Aorta (tissue), 5 donors: Measurements from ENCODE around the gene NTN5. TPM values are rescaled to one million over a fixed set of nuclear protein-coding genes. Genes with fewer than 3 reads are reported as not detected.

ENCODE experiments used
- ATAC-seq: fragments of 200-7000 bp; cut with Tn5 transposase; one replicate; pipeline ENCODE4 v1.9.1; 2022; ENCODE audit warnings: moderate library complexity; ENCODE audit not compliant: low FRiP score
- DNase-seq, 2 donors: peaks; one replicate each; pipeline ENCODE4 v3.0.0-alpha.2; 2020
- H3K27ac ChIP-seq, 2 donors: one replicate each; pipeline ENCODE4 v1.5.1; 2013; ENCODE audit warnings: low read length in 2 of 2, mild to moderate bottlenecking in 2 of 2, moderate library complexity in 2 of 2, control low read depth in 1 of 2, inconsistent platforms in 1 of 2, low read depth in 1 of 2
- H3K27me3 ChIP-seq, 2 donors: one replicate each; pipeline ENCODE4 v1.6.1; 2013; ENCODE audit warnings: control low read depth in 1 of 2, low read length in 1 of 2, mild to moderate bottlenecking in 1 of 2, moderate library complexity in 1 of 2; ENCODE audit not compliant: insufficient read depth in 2 of 2, control insufficient read depth in 1 of 2
- H3K36me3 ChIP-seq, 2 donors: one replicate each; pipeline ENCODE4 v1.6.1; 2013; ENCODE audit warnings: control low read depth in 1 of 2, low read length in 1 of 2, mild to moderate bottlenecking in 1 of 2; ENCODE audit not compliant: insufficient read depth in 2 of 2, control insufficient read depth in 1 of 2
- H3K4me1 ChIP-seq, 2 donors: one replicate each; pipeline ENCODE4 v1.6.1; 2013; ENCODE audit warnings: low read length in 2 of 2, control low read depth in 1 of 2, mild to moderate bottlenecking in 1 of 2, moderate library complexity in 1 of 2; ENCODE audit not compliant: insufficient read depth in 2 of 2, control insufficient read depth in 1 of 2
- H3K4me3 ChIP-seq, 2 donors: one replicate each; pipeline ENCODE4 v1.5.1; 2013; ENCODE audit warnings: low read length in 2 of 2, control low read depth in 1 of 2, mild to moderate bottlenecking in 1 of 2
- H3K9me3 ChIP-seq: one replicate; pipeline ENCODE4 v1.6.1; 2013; ENCODE audit warnings: mild to moderate bottlenecking, low read length; ENCODE audit not compliant: control insufficient read depth
- WGBS, 2 donors: extraction: QIAGEN DNeasy Blood & Tissue Kit; methylation state at CpG; one replicate each; pipeline ENCODE4 v1.1.7; 2013; 5-methylcytosine and 5-hydroxymethylcytosine counted together
- intact Hi-C, 2 donors: fragments of 100-400 bp; cut with DNase I; formaldehyde crosslinking; loops; one replicate each; pipeline versions ENCODE4 v1.14.2 to v1.15.0; 2022
- polyA plus RNA-seq, 2 donors: library from polyadenylated mRNA; stranded (reverse); fragments of 200-250 nt; gene quantifications; one replicate each; pipeline ENCODE4 v1.2.3, GENCODE V29; 2013
- total RNA-seq, 2 donors: library from RNA; stranded (reverse); fragmentation: NEBNext Ultra II Directional; extraction: Animal tissue kit (Norgen Biotek cat#: 25700); gene quantifications; one replicate each; pipeline ENCODE4 v1.2.1, GENCODE V29; 2021
- donor health status: healthy with polysubstance abuse.
- donor health status: Bipolar disorder and iron deficiency.
- donor health status: DM: no; HTN: no; CAD: no.
- donor health status: DM: no; HTN: no; CAD: no.
- donor health status: DM: yes; HTN: yes; CAD: no.

Gene NTN5
- total and polyA plus RNA-seq, 4 donors, result 0.52 to 2.0 (median 0.96) TPM; not detected in 1

DNA sequence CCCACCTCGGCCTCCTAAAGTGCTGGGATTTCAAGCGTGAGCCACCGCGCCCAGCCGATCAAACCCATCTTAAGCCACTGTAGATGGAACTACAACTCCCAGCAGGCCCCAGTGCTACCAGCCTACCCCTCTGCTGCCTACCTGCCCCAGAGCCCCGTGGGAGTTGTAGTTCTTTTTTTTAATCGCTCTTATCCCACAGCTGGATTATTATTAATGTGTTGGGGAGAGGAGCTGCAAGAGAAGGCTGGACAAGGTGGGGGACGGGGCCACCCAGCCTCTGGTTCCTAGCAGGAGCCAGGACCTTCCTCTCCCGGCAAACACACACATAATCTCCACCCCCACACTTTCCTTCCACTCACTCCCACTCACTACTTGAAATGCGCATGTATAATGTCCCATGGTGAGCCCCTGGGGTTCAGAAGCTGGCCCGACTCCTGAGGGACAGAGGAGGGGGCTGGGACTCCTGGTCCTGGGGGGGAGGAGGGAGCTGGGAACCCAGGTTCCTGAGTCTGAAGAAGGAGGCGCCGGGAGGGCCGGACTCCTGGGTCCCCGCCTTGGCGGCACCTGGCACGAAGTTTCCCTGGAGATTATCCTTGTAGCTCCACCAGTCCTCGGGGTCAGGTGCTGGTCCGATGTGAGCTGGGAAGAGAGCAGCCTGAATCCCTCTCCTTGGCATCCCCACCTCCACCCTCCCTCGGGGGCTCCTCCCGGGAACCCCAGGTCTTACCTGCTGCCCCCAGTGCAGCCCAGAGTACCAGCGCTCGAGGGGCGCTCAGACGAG lies 27.8 kb downstream of the NTN5 start:
- peak; percentile 87 for DNase-seq

DNA sequence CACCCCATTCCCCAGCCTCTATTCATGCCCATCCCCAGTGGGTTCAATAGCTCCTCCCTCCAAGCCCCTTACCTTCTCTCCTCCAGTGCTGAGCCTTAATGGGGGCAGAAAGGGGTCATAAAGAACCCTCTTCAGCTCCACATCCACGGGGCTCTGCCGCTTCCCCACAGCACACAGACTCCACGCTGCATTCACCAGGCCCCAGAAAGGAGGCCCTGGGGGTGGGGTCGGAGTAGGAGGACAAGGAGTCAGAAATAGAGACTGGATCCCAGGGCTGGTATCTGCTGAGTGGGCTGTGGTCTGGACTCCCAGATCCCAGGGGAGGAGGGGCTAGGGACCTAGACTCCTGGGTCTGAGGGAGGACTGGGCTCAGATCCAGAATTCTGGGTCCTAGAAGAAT lies 28.5 kb downstream of the NTN5 start:
- DNase-seq, result no peak
- no peak for ATAC-seq
- no peaks in the 10 kb centered on the region for H3K27me3 ChIP-seq
- H3K4me3 ChIP-seq, result no peak overlapping the region
- no peak overlapping the region for H3K27ac ChIP-seq
- no peaks in the 10 kb centered on the region for H3K9me3 ChIP-seq
- no peaks in the 10 kb centered on the region for H3K36me3 ChIP-seq
- intact Hi-C loops, result loop anchor here in 1 of 2 donors (10.0 kb wide), 2 partner anchors 200 to 330 kb away; no protein-coding TSS in a partner anchor
- peaks cover 0 to 3% of the 10 kb centered on the region in 2 donors for H3K4me1 ChIP-seq
- 63 to 75% methylated on average over 4 of the region's 4 CpGs for WGBS, 2 donors

More for the DNA sequence above, 27.8 kb downstream of the NTN5 start:
- 0 to 1% methylated on average over 25 of the region's 25 CpGs for WGBS, 2 donors
- no peaks in the 10 kb centered on the region for H3K9me3 ChIP-seq
- peaks cover 0 to 3% of the 10 kb centered on the region in 2 donors for H3K4me1 ChIP-seq
- H3K27me3 ChIP-seq, result no peaks in the 10 kb centered on the region
- peak overlapping the region in 1 of 2 donors; percentile 18 for H3K27ac ChIP-seq
- peak; percentile 90 for ATAC-seq
- intact Hi-C loops, result loop anchor here in 1 of 2 donors (5.0 to 10.0 kb wide), 3 partner anchors 72 to 330 kb away; partner anchors contain the start of gene MAMSTR
- peak overlapping the region in 1 of 2 donors; percentile 8 for H3K4me3 ChIP-seq
- H3K36me3 ChIP-seq, result no peaks in the 10 kb centered on the region

DNA sequence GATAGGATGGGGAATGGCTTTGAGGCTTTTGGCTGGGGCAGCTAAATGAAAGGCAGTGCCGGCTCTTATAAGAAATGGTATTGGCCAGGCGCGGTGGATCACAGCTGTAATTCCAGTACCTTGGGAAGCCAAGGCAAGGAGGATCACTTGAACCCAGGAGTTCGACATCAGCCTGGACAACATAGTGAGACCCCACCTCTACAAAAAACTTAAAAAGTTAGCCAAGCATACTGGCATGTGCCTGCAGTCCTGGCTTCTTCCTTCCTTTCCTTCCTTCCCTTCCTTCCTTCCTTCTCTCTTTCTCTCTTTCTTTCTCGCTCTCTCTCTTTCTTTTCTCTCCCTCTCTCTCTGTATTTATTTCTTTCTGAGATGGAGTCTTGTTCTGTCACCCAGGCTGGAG lies 30.0 kb downstream of the NTN5 start:
- Histone ChIP-seq H3K4me1 (peaks cover 0 to 3% of the 10 kb centered on the region in 2 donors), H3K4me3 (no peak overlapping the region), H3K36me3 (no peaks in the 10 kb centered on the region), H3K27ac (no peak overlapping the region), H3K9me3 (no peaks in the 10 kb centered on the region), H3K27me3 (no peaks in the 10 kb centered on the region)
- intact Hi-C loops, result loop anchor here in 1 of 2 donors (10.0 kb wide), 2 partner anchors 202 to 332 kb away; no protein-coding TSS in a partner anchor
- DNase-seq, result no peak
- 91% methylated on average over 5 of the region's 5 CpGs for WGBS, 2 donors
- ATAC-seq, result no peak

DNA sequence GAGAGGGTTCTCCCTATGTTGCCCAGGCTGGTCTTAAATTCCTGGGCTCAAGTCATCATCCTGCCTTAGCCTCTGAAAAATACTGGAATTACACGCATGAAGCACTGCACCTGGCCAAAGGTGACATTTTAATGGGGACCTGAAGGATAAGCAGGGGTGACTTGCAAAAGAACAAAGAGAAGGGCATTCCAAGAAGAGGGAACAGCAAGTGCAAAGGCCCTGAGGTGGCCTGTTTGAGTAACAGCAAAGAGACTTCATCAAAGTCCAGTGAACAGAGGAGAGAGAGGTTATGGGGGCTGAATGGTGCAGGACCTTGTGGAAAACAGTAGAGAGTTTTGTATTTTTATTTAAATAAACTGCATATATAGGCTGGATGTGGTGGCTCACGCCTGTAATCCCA lies 31.0 kb downstream of the NTN5 start:
- DNase-seq (no peak), ATAC-seq (no peak)
- Histone ChIP-seq H3K27ac (no peak overlapping the region), H3K4me1 (peaks cover 0 to 3% of the 10 kb centered on the region in 2 donors), H3K4me3 (no peak overlapping the region), H3K36me3 (no peaks in the 10 kb centered on the region), H3K27me3 (no peaks in the 10 kb centered on the region), H3K9me3 (no peaks in the 10 kb centered on the region)
- 95 to 97% methylated on average over 2 of the region's 2 CpGs for WGBS, 2 donors
- intact Hi-C loops, result loop anchor here in 1 of 2 donors (10.0 kb wide), 2 partner anchors 203 to 333 kb away; no protein-coding TSS in a partner anchor

DNA sequence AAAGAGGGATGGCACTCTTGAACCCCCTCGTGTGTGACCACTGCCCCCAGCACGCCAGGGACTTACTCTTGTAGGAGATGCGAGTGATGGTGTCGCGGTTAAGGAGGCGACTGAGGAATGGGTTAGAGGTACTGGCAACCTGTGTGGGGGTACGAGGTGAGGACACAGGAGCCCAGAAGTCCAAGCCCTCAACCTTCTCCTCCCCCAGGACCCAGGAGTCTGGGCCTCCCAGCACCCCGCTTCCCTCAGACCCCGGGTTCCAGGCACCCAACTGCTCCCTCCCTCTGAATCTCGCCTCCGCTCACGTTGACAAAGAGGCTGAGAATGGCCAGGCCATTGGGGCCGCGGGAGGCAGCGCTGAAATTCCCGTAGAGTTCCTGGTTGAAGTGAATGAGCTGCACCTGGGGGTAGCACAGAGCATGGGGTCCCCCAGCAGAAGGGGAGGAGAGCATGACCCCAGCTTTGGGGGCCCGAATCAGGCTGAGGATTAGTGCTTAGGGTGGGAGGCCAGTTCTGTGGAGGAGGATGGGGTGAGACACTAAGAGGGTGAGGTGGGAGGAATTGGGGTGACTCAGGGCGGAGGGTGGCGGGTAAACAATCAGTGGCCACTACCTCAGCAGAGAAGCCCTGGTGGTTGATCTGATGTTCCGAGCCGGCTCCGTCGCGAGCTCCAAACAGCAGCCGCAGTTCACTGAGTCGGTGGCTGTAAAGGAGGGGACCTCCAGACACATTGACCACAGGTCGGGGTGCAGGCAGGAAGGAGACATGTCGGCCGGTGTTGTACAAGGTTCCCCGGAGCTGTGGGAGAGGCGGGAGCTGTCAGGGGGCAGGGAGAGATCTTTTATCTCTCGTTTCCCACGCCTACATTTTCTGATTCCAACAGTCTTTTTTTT lies 33.1 kb downstream of the NTN5 start:
- Histone ChIP-seq H3K27ac (no peak overlapping the region), H3K9me3 (no peaks in the 10 kb centered on the region), H3K4me1 (no peaks in the 10 kb centered on the region), H3K4me3 (no peak overlapping the region), H3K27me3 (no peaks in the 10 kb centered on the region), H3K36me3 (no peaks in the 10 kb centered on the region)
- DNase-seq (no peak), ATAC-seq (no peak)
- intact Hi-C loops, result loop anchor here in 1 of 2 donors (10.0 kb wide), 3 partner anchors 205 to 1365 kb away; partner anchors contain the start of gene INAFM1
- 65 to 74% methylated on average over 33 of the region's 33 CpGs for WGBS, 2 donors

DNA sequence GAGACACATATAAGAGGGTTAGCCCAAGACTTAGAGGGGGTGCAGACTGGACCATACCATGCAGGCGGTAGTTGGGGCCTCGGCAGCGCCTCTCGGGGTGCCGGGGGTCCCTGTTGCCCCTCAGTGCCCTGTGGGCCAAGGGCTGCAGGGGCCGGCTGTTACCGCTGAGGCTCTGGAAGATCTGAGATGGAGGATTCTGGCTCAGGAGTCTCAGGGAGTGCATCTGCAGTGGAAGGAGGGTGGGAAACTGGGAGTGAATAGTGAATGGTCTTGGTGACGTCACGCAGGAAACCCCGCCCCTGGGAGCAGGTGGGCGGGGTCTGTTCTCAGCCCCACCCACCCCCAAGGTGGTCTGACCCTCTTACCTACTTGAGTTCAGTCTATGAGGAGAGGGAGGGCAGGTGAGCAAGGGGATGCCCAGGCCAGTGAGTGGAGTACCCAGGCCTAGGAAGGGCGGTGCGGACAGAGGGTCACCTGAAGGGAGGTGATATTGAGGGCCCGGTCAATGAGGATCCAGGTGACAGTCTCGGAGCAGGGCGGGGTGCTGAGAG lies 33.9 kb downstream of the NTN5 start:
- Histone ChIP-seq H3K27ac (peak overlapping the region in 1 of 2 donors; percentile 93), H3K9me3 (no peaks in the 10 kb centered on the region), H3K4me3 (no peak overlapping the region), H3K36me3 (no peaks in the 10 kb centered on the region), H3K4me1 (no peaks in the 10 kb centered on the region), H3K27me3 (no peaks in the 10 kb centered on the region)
- 69 to 76% methylated on average over 16 of the region's 16 CpGs for WGBS, 2 donors
- intact Hi-C loops, result loop anchor here in 1 of 2 donors (10.0 kb wide), 1 partner anchor 1364 kb away; the partner anchor contains the start of gene INAFM1
- ATAC-seq (no peak), DNase-seq (no peak)

DNA sequence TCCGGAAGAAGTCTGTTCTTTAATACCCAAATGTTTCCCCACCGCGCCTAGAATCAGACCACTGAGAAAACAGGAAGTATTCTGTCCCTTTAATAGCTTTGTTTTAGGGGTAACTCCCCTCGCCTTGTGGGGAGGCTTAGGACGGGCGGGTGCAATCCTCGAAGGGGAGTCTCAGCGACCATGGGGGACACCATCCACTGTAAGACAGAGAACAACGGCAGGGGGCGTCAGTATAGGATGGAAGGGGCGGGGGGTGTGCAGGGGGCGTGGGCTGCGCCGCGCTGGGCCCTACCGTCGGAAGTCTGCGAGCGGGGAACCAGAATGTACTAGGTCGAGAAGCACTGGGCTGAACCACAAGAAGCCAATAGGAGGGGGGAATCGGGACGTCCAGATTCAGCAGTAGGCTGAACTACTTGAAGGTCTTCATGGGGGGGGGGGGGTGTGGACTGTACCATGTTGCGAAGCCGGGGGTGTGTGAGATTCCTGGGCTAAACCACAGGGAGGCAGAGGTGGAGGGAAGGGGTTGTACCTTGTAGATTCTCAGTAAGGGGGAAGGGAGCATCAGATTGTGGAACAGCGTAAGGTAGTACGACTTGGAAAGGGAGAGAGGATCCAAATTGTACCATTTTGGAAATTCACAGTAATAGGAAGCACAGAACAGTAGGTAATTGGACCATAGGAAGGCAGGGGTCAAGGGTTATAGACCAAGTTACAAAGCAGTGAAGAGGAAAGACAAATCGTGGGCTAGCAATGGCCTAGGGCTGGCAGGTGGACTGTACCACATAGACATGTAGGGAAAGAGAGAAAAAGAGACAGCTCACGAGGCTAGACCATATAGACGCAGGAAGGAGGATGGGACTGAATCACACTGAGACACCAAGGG lies 34.6 kb downstream of the NTN5 start:
- peak; percentile 75 for ATAC-seq
- no peaks in the 10 kb centered on the region for H3K36me3 ChIP-seq
- DNase-seq, result peak; percentile 88 to 89
- H3K27ac ChIP-seq, result peak overlapping the region; percentile 83 to 93
- no peaks in the 10 kb centered on the region for H3K9me3 ChIP-seq
- no peaks in the 10 kb centered on the region for H3K27me3 ChIP-seq
- H3K4me1 ChIP-seq, result no peaks in the 10 kb centered on the region
- WGBS, 2 donors, result 8% methylated on average over 27 to 29 of the region's 29 CpGs
- H3K4me3 ChIP-seq, result peak overlapping the region; percentile 20 to 43
- intact Hi-C loops, result loop anchor here in 1 of 2 donors (10.0 kb wide), 1 partner anchor 1363 kb away; the partner anchor contains the start of gene INAFM1
